GM12878 (cell line): ENCODE data around the gene GMDS. TPM values are rescaled to one million over a fixed set of nuclear protein-coding genes. Genes with fewer than 3 reads are reported as not detected.

Experiments used
- ATAC-seq: fragments of 200-7000 bp; cut with Tn5 transposase; 3 replicates; pipeline ENCODE4 v1.9.1; 2020; ENCODE audit warnings: mild to moderate bottlenecking, moderate library complexity
- BruUV-seq: library from RNA; stranded (reverse); fragments of 400-500 nt; replicated peaks from 2 replicates; lab custom pipeline; 2021; lab: Mats Ljungman, UMichigan
- CTCF ChIA-PET: fragments of 300-600 bp; sonication (Branson Sonifier 250); formaldehyde crosslinking; extraction: SDS; loops from one replicate; lab custom pipeline; 2021; ENCODE audit warnings: inconsistent platforms; lab: Yijun Ruan, JAX
- POLR2A ChIA-PET: fragments of 350-600 bp; formaldehyde crosslinking; extraction: SDS; loops from one replicate; lab custom pipeline; 2021; ENCODE audit warnings: inconsistent platforms; lab: Charles Lee
- RAD21 ChIA-PET: fragments of 300-600 bp; sonication (Branson Sonifier 250); formaldehyde crosslinking; loops from one replicate; lab custom pipeline; 2023; ENCODE audit warnings: antibody characterized with exemption; ENCODE audit not compliant: unreplicated experiment; lab: Charles Lee
- SMC1A ChIA-PET: fragments of 300-600 bp; sonication (Branson Sonifier 250); formaldehyde crosslinking; loops from one replicate; lab custom pipeline; 2023; ENCODE audit not compliant: unreplicated experiment, uncharacterized antibody; lab: Charles Lee
- DNase-seq: peaks from one replicate; pipeline ENCODE4 v3.0.0-alpha.2; 2011; ENCODE audit warnings: low read depth, low spot score
- FAIRE-seq: peaks from 3 replicates; lab custom pipeline; 2011; peaks lifted over from hg19 to GRCh38; lab: Jason Lieb, UNC
- H2AFZ ChIP-seq: 2 replicates; pipeline ENCODE4 v1.6.0; 2011; ENCODE audit warnings: low read depth, low read length, control low read depth; ENCODE audit not compliant: control insufficient read depth
- H3K27ac ChIP-seq: 2 replicates; pipeline ENCODE4 v1.5.1; 2011; ENCODE audit warnings: control low read depth; ENCODE audit not compliant: control insufficient read depth, insufficient read depth
- H3K27me3 ChIP-seq, 2 experiments: replicated peaks in 1 of 2; 2 replicates each; pipeline versions ENCODE4 v1.6.0 to v1.6.1; 2011; ENCODE audit warnings: low read length in 1 of 2; ENCODE audit not compliant: control insufficient read depth in 2 of 2, insufficient read depth in 2 of 2
- H3K36me3 ChIP-seq, 2 experiments: 2 replicates each; pipeline ENCODE4 v1.5.1; 2011; ENCODE audit warnings: low read length in 1 of 2; ENCODE audit not compliant: control insufficient read depth in 2 of 2, insufficient read depth in 2 of 2
- H3K4me1 ChIP-seq: 2 replicates; pipeline ENCODE4 v1.6.1; 2011; ENCODE audit warnings: mild to moderate bottlenecking, low read length, moderate library complexity, mixed read lengths; ENCODE audit not compliant: control insufficient read depth, insufficient read depth
- H3K4me2 ChIP-seq: 2 replicates; pipeline ENCODE4 v1.6.0; 2011; ENCODE audit warnings: control low read depth; ENCODE audit not compliant: control insufficient read depth, insufficient read depth
- H3K4me3 ChIP-seq: fragments of 200-600 bp; sonication (generic); 2 replicates; pipeline ENCODE4 v1.5.1; 2016
- H3K79me2 ChIP-seq: 2 replicates; pipeline ENCODE4 v1.6.0; 2011; ENCODE audit warnings: low read length; ENCODE audit not compliant: control insufficient read depth, insufficient read depth
- H3K9ac ChIP-seq: 2 replicates; pipeline ENCODE4 v1.8.0; 2011; ENCODE audit warnings: low read length, control low read depth, mixed read lengths; ENCODE audit not compliant: control insufficient read depth, insufficient read depth
- H3K9me3 ChIP-seq: replicated peaks from 3 replicates; pipeline ENCODE4 v1.5.1; 2011; ENCODE audit warnings: mild to moderate bottlenecking, low read length; ENCODE audit not compliant: control insufficient read depth, insufficient read depth
- H4K20me1 ChIP-seq: 2 replicates; pipeline ENCODE4 v1.6.0; 2011; ENCODE audit not compliant: control insufficient read depth, insufficient read depth
- CHD1 ChIP-seq: IDR thresholded peaks from 2 replicates; pipeline ENCODE4 v1.6.1; 2012; ENCODE audit warnings: low read depth, low read length, improper control_type of control experiment
- GATAD2B ChIP-seq: fragments of 450-650 bp; conservative IDR thresholded peaks from 2 replicates; pipeline ENCODE4 v1.6.1; 2017; ENCODE audit warnings: low read depth, mild to moderate bottlenecking, moderate library complexity
- IKZF2 ChIP-seq, 2 experiments: fragments of 450-650 bp; IDR thresholded peaks; 2 replicates each; pipeline ENCODE4 v1.6.1; 2017; ENCODE audit warnings: mild to moderate bottlenecking in 2 of 2, moderate library complexity in 2 of 2
- JUNB ChIP-seq: IDR thresholded peaks from 2 replicates; pipeline ENCODE4 v1.6.1; 2016; ENCODE audit warnings: antibody characterized with exemption, mild to moderate bottlenecking
- MEF2A ChIP-seq: IDR thresholded peaks from 2 replicates; pipeline ENCODE4 v1.6.1; 2011; ENCODE audit warnings: low read depth, mild to moderate bottlenecking, low read length, moderate library complexity; ENCODE audit not compliant: insufficient read depth
- POLR2AphosphoS5 ChIP-seq: IDR thresholded peaks from 2 replicates; pipeline ENCODE4 v1.6.1; 2011; ENCODE audit warnings: mild to moderate bottlenecking, low read length, inconsistent platforms
- SPI1 ChIP-seq: IDR thresholded peaks from 2 replicates; pipeline ENCODE4 v1.6.1; 2011; ENCODE audit warnings: low read depth, mild to moderate bottlenecking, low read length, moderate library complexity, borderline replicate concordance; ENCODE audit not compliant: insufficient read depth
- SUZ12 ChIP-seq: fragments of 200-600 bp; sonication (generic); IDR thresholded peaks from one replicate; pipeline ENCODE4 v1.6.1; 2018; ENCODE audit warnings: antibody characterized with exemption, mild to moderate bottlenecking; ENCODE audit not compliant: unreplicated experiment
- TAF1 ChIP-seq: IDR thresholded peaks from 2 replicates; pipeline ENCODE4 v1.6.1; 2011; ENCODE audit warnings: mild to moderate bottlenecking, low read depth, low read length, borderline replicate concordance
- WGBS: methylation state at CpG from one replicate; pipeline ENCODE4 v1.1.6; 2016; ENCODE audit warnings: low lambda C conversion rate; ENCODE audit not compliant: insufficient replicate concordance, insufficient coverage; ENCODE audit errors: missing lambda C conversion rate; 5-methylcytosine and 5-hydroxymethylcytosine counted together
- in situ Hi-C: fragments of 300-500 bp; cut with MboI; formaldehyde crosslinking; loops from 9 replicates; pipeline ENCODE4 v1.14.3; 2018; ENCODE audit warnings: mixed read lengths
- intact Hi-C: fragments of 100-400 bp; cut with micrococcal nuclease; formaldehyde crosslinking; loops from one replicate; pipeline ENCODE4 v1.14.2; 2022; ENCODE audit not compliant: unreplicated experiment
- polyA plus RNA-seq, 11 experiments: library from polyadenylated mRNA; depleted of rRNA in 4 of 11; unstranded in 6 of 11; stranded (reverse) in 5 of 11; fragments of >200 nt; fragmentation: Nextera tagmentation in 4 of 11; fragmentation: Illumina TruSeq in 1 of 11; extraction: Ambion mirVana in 4 of 11; extraction: Trizol in 1 of 11; gene quantifications; 1 replicate in 1 of 11; 2 replicates in 10 of 11; pipeline versions ENCODE4 v1.2.1 to v1.2.3, GENCODE V29; 2011 to 2016; ENCODE audit warnings: inconsistent platforms in 2 of 11, missing spikeins in 2 of 11, low read depth in 1 of 11
- total RNA-seq, 4 experiments: library from RNA; depleted of rRNA in 3 of 4; stranded (reverse); fragments of >200 nt in 3 of 4; fragmentation: Illumina TruSeq in 1 of 4; extraction: Trizol in 1 of 4; gene quantifications; 2 replicates each; pipeline versions ENCODE4 v1.2.1 to v1.2.3, GENCODE V29; 2013 to 2021
- TF ChIP-seq, protein P1 (sequence below): fragments of 450-650 bp; IDR thresholded peaks from 2 replicates; pipeline ENCODE4 v1.6.1; 2017; ENCODE audit warnings: mild to moderate bottlenecking, moderate library complexity
- TF ChIP-seq, protein P2 (sequence below): fragments of 450-650 bp; IDR thresholded peaks from 2 replicates; pipeline ENCODE4 v1.6.1; 2017; ENCODE audit warnings: mild to moderate bottlenecking
- TF ChIP-seq, protein P3 (sequence below): IDR thresholded peaks from 2 replicates; pipeline ENCODE4 v1.6.1; 2011; ENCODE audit warnings: low read depth, low read length, improper control_type of control experiment, borderline replicate concordance
- TF ChIP-seq, protein P4 (sequence below): fragments of 450-650 bp; IDR thresholded peaks from 2 replicates; pipeline ENCODE4 v1.6.1; 2014; ENCODE audit warnings: mild to moderate bottlenecking

Gene GMDS
- total and polyA plus RNA-seq, 10 of the 15 experiments (the other 5 are each of a cell fraction or from before 2014, with no cell fraction given), result 0.61 to 53.8 (median 29.3) TPM

DNA sequence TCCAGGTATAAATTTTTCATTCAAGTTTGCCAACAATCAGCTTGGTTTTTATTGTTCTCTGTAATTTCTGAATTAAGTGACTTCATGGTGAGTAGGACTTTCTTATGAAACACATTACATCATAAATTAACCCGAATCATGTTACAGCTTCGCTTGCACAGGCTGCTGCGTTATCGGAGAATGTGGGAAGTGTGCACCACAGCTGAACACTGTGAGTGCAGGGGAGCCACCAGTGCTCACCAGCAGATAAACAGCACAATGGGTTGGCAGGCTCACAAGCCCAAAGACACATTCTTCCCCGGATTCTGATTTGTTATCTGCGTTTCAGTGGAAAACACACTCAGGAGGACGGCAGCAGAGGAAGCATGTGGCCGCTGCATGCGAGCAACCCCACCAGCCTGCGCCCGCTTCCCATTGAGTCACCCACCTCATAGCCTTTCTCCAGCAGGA lies 121.1 kb downstream of the GMDS start:
- Histone ChIP-seq H3K79me2 (no peaks in the 10 kb centered on the region), H3K4me1 (peaks cover 18% of the 10 kb centered on the region), H3K27me3 (no peaks in the 10 kb centered on the region), H3K9ac (no peak overlapping the region), H3K36me3 (no peaks in the 10 kb centered on the region), H3K9me3 (no peaks in the 10 kb centered on the region), H4K20me1 (no peaks in the 10 kb centered on the region), H3K4me3 (no peak overlapping the region), H2AFZ (no peak overlapping the region), H3K4me2 (no peak overlapping the region), H3K27ac (no peak overlapping the region)
- DNase-seq (no peak), FAIRE-seq (no peak), ATAC-seq (no peak)
- no TSS peak for BruUV-seq
- SMC1A ChIA-PET, result no interaction called here
- in situ Hi-C loops, result no loop called here
- POLR2A ChIA-PET, result no interaction called here
- WGBS, result 88% methylated on average over 11 of the region's 11 CpGs
- CTCF ChIA-PET, result no interaction called here
- RAD21 ChIA-PET, result no interaction called here
- intact Hi-C loops, result no loop called here
- no peak for TF ChIP-seq TAF1
- TF ChIP-seq, protein P1, sequence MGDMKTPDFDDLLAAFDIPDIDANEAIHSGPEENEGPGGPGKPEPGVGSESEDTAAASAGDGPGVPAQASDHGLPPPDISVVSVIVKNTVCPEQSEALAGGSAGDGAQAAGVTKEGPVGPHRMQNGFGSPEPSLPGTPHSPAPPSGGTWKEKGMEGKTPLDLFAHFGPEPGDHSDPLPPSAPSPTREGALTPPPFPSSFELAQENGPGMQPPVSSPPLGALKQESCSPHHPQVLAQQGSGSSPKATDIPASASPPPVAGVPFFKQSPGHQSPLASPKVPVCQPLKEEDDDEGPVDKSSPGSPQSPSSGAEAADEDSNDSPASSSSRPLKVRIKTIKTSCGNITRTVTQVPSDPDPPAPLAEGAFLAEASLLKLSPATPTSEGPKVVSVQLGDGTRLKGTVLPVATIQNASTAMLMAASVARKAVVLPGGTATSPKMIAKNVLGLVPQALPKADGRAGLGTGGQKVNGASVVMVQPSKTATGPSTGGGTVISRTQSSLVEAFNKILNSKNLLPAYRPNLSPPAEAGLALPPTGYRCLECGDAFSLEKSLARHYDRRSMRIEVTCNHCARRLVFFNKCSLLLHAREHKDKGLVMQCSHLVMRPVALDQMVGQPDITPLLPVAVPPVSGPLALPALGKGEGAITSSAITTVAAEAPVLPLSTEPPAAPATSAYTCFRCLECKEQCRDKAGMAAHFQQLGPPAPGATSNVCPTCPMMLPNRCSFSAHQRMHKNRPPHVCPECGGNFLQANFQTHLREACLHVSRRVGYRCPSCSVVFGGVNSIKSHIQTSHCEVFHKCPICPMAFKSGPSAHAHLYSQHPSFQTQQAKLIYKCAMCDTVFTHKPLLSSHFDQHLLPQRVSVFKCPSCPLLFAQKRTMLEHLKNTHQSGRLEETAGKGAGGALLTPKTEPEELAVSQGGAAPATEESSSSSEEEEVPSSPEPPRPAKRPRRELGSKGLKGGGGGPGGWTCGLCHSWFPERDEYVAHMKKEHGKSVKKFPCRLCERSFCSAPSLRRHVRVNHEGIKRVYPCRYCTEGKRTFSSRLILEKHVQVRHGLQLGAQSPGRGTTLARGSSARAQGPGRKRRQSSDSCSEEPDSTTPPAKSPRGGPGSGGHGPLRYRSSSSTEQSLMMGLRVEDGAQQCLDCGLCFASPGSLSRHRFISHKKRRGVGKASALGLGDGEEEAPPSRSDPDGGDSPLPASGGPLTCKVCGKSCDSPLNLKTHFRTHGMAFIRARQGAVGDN, result no peak
- TF ChIP-seq SPI1, result no peak
- TF ChIP-seq, protein P2, sequence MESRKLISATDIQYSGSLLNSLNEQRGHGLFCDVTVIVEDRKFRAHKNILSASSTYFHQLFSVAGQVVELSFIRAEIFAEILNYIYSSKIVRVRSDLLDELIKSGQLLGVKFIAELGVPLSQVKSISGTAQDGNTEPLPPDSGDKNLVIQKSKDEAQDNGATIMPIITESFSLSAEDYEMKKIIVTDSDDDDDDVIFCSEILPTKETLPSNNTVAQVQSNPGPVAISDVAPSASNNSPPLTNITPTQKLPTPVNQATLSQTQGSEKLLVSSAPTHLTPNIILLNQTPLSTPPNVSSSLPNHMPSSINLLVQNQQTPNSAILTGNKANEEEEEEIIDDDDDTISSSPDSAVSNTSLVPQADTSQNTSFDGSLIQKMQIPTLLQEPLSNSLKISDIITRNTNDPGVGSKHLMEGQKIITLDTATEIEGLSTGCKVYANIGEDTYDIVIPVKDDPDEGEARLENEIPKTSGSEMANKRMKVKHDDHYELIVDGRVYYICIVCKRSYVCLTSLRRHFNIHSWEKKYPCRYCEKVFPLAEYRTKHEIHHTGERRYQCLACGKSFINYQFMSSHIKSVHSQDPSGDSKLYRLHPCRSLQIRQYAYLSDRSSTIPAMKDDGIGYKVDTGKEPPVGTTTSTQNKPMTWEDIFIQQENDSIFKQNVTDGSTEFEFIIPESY, result no peak
- TF ChIP-seq CHD1, result no peak
- no peak for TF ChIP-seq SUZ12
- no peak for TF ChIP-seq JUNB
- TF ChIP-seq GATAD2B, result no peak
- no peak for TF ChIP-seq POLR2AphosphoS5
- TF ChIP-seq, protein P3, sequence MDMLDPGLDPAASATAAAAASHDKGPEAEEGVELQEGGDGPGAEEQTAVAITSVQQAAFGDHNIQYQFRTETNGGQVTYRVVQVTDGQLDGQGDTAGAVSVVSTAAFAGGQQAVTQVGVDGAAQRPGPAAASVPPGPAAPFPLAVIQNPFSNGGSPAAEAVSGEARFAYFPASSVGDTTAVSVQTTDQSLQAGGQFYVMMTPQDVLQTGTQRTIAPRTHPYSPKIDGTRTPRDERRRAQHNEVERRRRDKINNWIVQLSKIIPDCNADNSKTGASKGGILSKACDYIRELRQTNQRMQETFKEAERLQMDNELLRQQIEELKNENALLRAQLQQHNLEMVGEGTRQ, result no peak
- TF ChIP-seq IKZF2 (IDR thresholded peaks at IDR 0.05), result no peak
- no peak for TF ChIP-seq MEF2A
- TF ChIP-seq, protein P4, sequence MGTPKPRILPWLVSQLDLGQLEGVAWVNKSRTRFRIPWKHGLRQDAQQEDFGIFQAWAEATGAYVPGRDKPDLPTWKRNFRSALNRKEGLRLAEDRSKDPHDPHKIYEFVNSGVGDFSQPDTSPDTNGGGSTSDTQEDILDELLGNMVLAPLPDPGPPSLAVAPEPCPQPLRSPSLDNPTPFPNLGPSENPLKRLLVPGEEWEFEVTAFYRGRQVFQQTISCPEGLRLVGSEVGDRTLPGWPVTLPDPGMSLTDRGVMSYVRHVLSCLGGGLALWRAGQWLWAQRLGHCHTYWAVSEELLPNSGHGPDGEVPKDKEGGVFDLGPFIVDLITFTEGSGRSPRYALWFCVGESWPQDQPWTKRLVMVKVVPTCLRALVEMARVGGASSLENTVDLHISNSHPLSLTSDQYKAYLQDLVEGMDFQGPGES, result no peak
